GM12878 (cell line): ENCODE measurements around the gene MDN1. TPM values are rescaled to one million over a fixed set of nuclear protein-coding genes. Genes with fewer than 3 reads are reported as not detected.

Experiments
- ATAC-seq: fragments of 200-7000 bp; cut with Tn5 transposase; 3 replicates; pipeline ENCODE4 v1.9.1; 2020; ENCODE audit warnings: mild to moderate bottlenecking, moderate library complexity
- BruUV-seq: library from RNA; stranded (reverse); fragments of 400-500 nt; replicated peaks from 2 replicates; lab custom pipeline; 2021; lab: Mats Ljungman, UMichigan
- CTCF ChIA-PET: fragments of 300-600 bp; sonication (Branson Sonifier 250); formaldehyde crosslinking; extraction: SDS; loops from one replicate; lab custom pipeline; 2021; ENCODE audit warnings: inconsistent platforms; lab: Yijun Ruan, JAX
- POLR2A ChIA-PET: fragments of 350-600 bp; formaldehyde crosslinking; extraction: SDS; loops from one replicate; lab custom pipeline; 2021; ENCODE audit warnings: inconsistent platforms; lab: Charles Lee
- RAD21 ChIA-PET: fragments of 300-600 bp; sonication (Branson Sonifier 250); formaldehyde crosslinking; loops from one replicate; lab custom pipeline; 2023; ENCODE audit warnings: antibody characterized with exemption; ENCODE audit not compliant: unreplicated experiment; lab: Charles Lee
- SMC1A ChIA-PET: fragments of 300-600 bp; sonication (Branson Sonifier 250); formaldehyde crosslinking; loops from one replicate; lab custom pipeline; 2023; ENCODE audit not compliant: unreplicated experiment, uncharacterized antibody; lab: Charles Lee
- DNase-seq: peaks from one replicate; pipeline ENCODE4 v3.0.0-alpha.2; 2011; ENCODE audit warnings: low read depth, low spot score
- FAIRE-seq: peaks from 3 replicates; lab custom pipeline; 2011; peaks lifted over from hg19 to GRCh38; lab: Jason Lieb, UNC
- H2AFZ ChIP-seq: 2 replicates; pipeline ENCODE4 v1.6.0; 2011; ENCODE audit warnings: low read depth, low read length, control low read depth; ENCODE audit not compliant: control insufficient read depth
- H3K27ac ChIP-seq: 2 replicates; pipeline ENCODE4 v1.5.1; 2011; ENCODE audit warnings: control low read depth; ENCODE audit not compliant: control insufficient read depth, insufficient read depth
- H3K27me3 ChIP-seq, 2 experiments: replicated peaks in 1 of 2; 2 replicates each; pipeline versions ENCODE4 v1.6.0 to v1.6.1; 2011; ENCODE audit warnings: low read length in 1 of 2; ENCODE audit not compliant: control insufficient read depth in 2 of 2, insufficient read depth in 2 of 2
- H3K36me3 ChIP-seq, 2 experiments: 2 replicates each; pipeline ENCODE4 v1.5.1; 2011; ENCODE audit warnings: low read length in 1 of 2; ENCODE audit not compliant: control insufficient read depth in 2 of 2, insufficient read depth in 2 of 2
- H3K4me1 ChIP-seq: 2 replicates; pipeline ENCODE4 v1.6.1; 2011; ENCODE audit warnings: mild to moderate bottlenecking, low read length, moderate library complexity, mixed read lengths; ENCODE audit not compliant: control insufficient read depth, insufficient read depth
- H3K4me2 ChIP-seq: 2 replicates; pipeline ENCODE4 v1.6.0; 2011; ENCODE audit warnings: control low read depth; ENCODE audit not compliant: control insufficient read depth, insufficient read depth
- H3K4me3 ChIP-seq: fragments of 200-600 bp; sonication (generic); 2 replicates; pipeline ENCODE4 v1.5.1; 2016
- H3K79me2 ChIP-seq: 2 replicates; pipeline ENCODE4 v1.6.0; 2011; ENCODE audit warnings: low read length; ENCODE audit not compliant: control insufficient read depth, insufficient read depth
- H3K9ac ChIP-seq: 2 replicates; pipeline ENCODE4 v1.8.0; 2011; ENCODE audit warnings: low read length, control low read depth, mixed read lengths; ENCODE audit not compliant: control insufficient read depth, insufficient read depth
- H3K9me3 ChIP-seq: replicated peaks from 3 replicates; pipeline ENCODE4 v1.5.1; 2011; ENCODE audit warnings: mild to moderate bottlenecking, low read length; ENCODE audit not compliant: control insufficient read depth, insufficient read depth
- H4K20me1 ChIP-seq: 2 replicates; pipeline ENCODE4 v1.6.0; 2011; ENCODE audit not compliant: control insufficient read depth, insufficient read depth
- ATF7 ChIP-seq: fragments of 450-650 bp; IDR thresholded peaks from 2 replicates; pipeline ENCODE4 v1.6.1; 2016; ENCODE audit warnings: low read depth, mild to moderate bottlenecking
- DPF2 ChIP-seq: fragments of 450-650 bp; IDR thresholded peaks from 2 replicates; pipeline ENCODE4 v1.6.1; 2017; ENCODE audit warnings: mild to moderate bottlenecking
- ESRRA ChIP-seq: IDR thresholded peaks from 2 replicates; pipeline ENCODE4 v1.6.1; 2012; ENCODE audit warnings: mild to moderate bottlenecking, low read length, improper control_type of control experiment
- PAX8 ChIP-seq: fragments of 450-650 bp; IDR thresholded peaks from 2 replicates; pipeline ENCODE4 v1.6.1; 2017; ENCODE audit warnings: mild to moderate bottlenecking, moderate library complexity
- RAD21 ChIP-seq: IDR thresholded peaks from 2 replicates; pipeline ENCODE4 v1.6.1; 2011; ENCODE audit warnings: mild to moderate bottlenecking, low read depth, low read length, moderate library complexity; ENCODE audit not compliant: insufficient read depth
- RELB ChIP-seq: fragments of 450-650 bp; IDR thresholded peaks from 2 replicates; pipeline ENCODE4 v1.6.1; 2017; ENCODE audit warnings: low read depth, mild to moderate bottlenecking, moderate library complexity
- REST ChIP-seq: IDR thresholded peaks from 2 replicates; pipeline ENCODE4 v1.6.1; 2012; ENCODE audit warnings: mild to moderate bottlenecking, low read depth, low read length
- SREBF1 ChIP-seq: IDR thresholded peaks from 2 replicates; pipeline ENCODE4 v1.6.1; 2012; ENCODE audit warnings: mild to moderate bottlenecking, low read length
- STAT1 ChIP-seq: fragments of 450-650 bp; conservative IDR thresholded peaks from 2 replicates; pipeline ENCODE4 v1.6.1; 2014; ENCODE audit warnings: antibody characterized with exemption, mild to moderate bottlenecking
- TAF1 ChIP-seq: IDR thresholded peaks from 2 replicates; pipeline ENCODE4 v1.6.1; 2011; ENCODE audit warnings: mild to moderate bottlenecking, low read depth, low read length, borderline replicate concordance
- TBL1XR1 ChIP-seq: IDR thresholded peaks from 2 replicates; pipeline ENCODE4 v1.6.1; 2012; ENCODE audit warnings: low read depth, low read length, improper control_type of control experiment
- TCF3 ChIP-seq: IDR thresholded peaks from 2 replicates; pipeline ENCODE4 v1.6.1; 2012; ENCODE audit warnings: low read depth, mild to moderate bottlenecking, low read length, borderline replicate concordance; ENCODE audit not compliant: insufficient read depth
- YBX1 ChIP-seq: fragments of 450-650 bp; IDR thresholded peaks from 2 replicates; pipeline ENCODE4 v1.6.1; 2016; ENCODE audit warnings: antibody characterized with exemption
- WGBS: methylation state at CpG from one replicate; pipeline ENCODE4 v1.1.6; 2016; ENCODE audit warnings: low lambda C conversion rate; ENCODE audit not compliant: insufficient replicate concordance, insufficient coverage; ENCODE audit errors: missing lambda C conversion rate; 5-methylcytosine and 5-hydroxymethylcytosine counted together
- in situ Hi-C: fragments of 300-500 bp; cut with MboI; formaldehyde crosslinking; loops from 9 replicates; pipeline ENCODE4 v1.14.3; 2018; ENCODE audit warnings: mixed read lengths
- intact Hi-C: fragments of 100-400 bp; cut with micrococcal nuclease; formaldehyde crosslinking; loops from one replicate; pipeline ENCODE4 v1.14.2; 2022; ENCODE audit not compliant: unreplicated experiment
- polyA plus RNA-seq, 11 experiments: library from polyadenylated mRNA; depleted of rRNA in 4 of 11; unstranded in 6 of 11; stranded (reverse) in 5 of 11; fragments of >200 nt; fragmentation: Nextera tagmentation in 4 of 11; fragmentation: Illumina TruSeq in 1 of 11; extraction: Ambion mirVana in 4 of 11; extraction: Trizol in 1 of 11; gene quantifications; 1 replicate in 1 of 11; 2 replicates in 10 of 11; pipeline versions ENCODE4 v1.2.1 to v1.2.3, GENCODE V29; 2011 to 2016; ENCODE audit warnings: inconsistent platforms in 2 of 11, missing spikeins in 2 of 11, low read depth in 1 of 11
- total RNA-seq, 4 experiments: library from RNA; depleted of rRNA in 3 of 4; stranded (reverse); fragments of >200 nt in 3 of 4; fragmentation: Illumina TruSeq in 1 of 4; extraction: Trizol in 1 of 4; gene quantifications; 2 replicates each; pipeline versions ENCODE4 v1.2.1 to v1.2.3, GENCODE V29; 2013 to 2021

The MDN1 gene
- total and polyA plus RNA-seq, 10 of the 15 experiments (the other 5 are each of a cell fraction or from before 2014, with no cell fraction given) = 14.3 to 50.1 (median 22.1) TPM

- 62% methylated on average over 7 of the region's 7 CpGs for whole genome bisulfite sequencing
- H3K27ac ChIP-seq = no peak overlapping the region
- CTCF ChIA-PET = interaction anchor here (0.6 kb wide), 1 partner anchor 31 kb away, joined by 3 read pairs; no protein-coding TSS in a partner anchor
- in situ Hi-C loops = no loop called here
- H3K27me3 ChIP-seq = no peaks in the 10 kb centered on the region
- H3K79me2 ChIP-seq = no peaks in the 10 kb centered on the region
- ATAC-seq = no peak
- RAD21 ChIA-PET = interaction anchor here (0.6 kb wide), 1 partner anchor 24 kb away, joined by 3 read pairs; no protein-coding TSS in a partner anchor
- POLR2A ChIA-PET = no interaction called here
- peaks cover 3 to 31% of the 10 kb centered on the region in 2 experiments for H3K36me3 ChIP-seq
- intact Hi-C loops = no loop called here
- SMC1A ChIA-PET = no interaction called here
- H3K9ac ChIP-seq = no peak overlapping the region
- no peak overlapping the region for H3K4me2 ChIP-seq
- H2AFZ ChIP-seq = no peak overlapping the region
- no TSS peak for BruUV-seq
- H4K20me1 ChIP-seq = no peaks in the 10 kb centered on the region
- H3K4me3 ChIP-seq = no peak overlapping the region
- FAIRE-seq = no peak
- DNase-seq = no peak
- H3K9me3 ChIP-seq = no peaks in the 10 kb centered on the region; the same call in 2 of the 3 replicates
- TF ChIP-seq DPF2 (no peak), TAF1 (no peak), TCF3 (no peak), RAD21 (no peak), REST (no peak), SREBF1 (no peak), ESRRA (no peak), TBL1XR1 (no peak), ATF7 (no peak), RELB (no peak), STAT1 (no peak), YBX1 (no peak), PAX8 (no peak)
- no peaks in the 10 kb centered on the region for H3K4me1 ChIP-seq
These were observed 31.8 kb downstream of the MDN1 start for GRCh38 chr6:89787660-89788328.
